AG08395 (cell line): ENCODE data around the gene ZFHX3.

Source experiments
- DNase-seq: peaks from one replicate; pipeline ENCODE4 v3.0.0; 2012; ENCODE audit warnings: mixed read lengths, low spot score

The ZFHX3 gene

DNA sequence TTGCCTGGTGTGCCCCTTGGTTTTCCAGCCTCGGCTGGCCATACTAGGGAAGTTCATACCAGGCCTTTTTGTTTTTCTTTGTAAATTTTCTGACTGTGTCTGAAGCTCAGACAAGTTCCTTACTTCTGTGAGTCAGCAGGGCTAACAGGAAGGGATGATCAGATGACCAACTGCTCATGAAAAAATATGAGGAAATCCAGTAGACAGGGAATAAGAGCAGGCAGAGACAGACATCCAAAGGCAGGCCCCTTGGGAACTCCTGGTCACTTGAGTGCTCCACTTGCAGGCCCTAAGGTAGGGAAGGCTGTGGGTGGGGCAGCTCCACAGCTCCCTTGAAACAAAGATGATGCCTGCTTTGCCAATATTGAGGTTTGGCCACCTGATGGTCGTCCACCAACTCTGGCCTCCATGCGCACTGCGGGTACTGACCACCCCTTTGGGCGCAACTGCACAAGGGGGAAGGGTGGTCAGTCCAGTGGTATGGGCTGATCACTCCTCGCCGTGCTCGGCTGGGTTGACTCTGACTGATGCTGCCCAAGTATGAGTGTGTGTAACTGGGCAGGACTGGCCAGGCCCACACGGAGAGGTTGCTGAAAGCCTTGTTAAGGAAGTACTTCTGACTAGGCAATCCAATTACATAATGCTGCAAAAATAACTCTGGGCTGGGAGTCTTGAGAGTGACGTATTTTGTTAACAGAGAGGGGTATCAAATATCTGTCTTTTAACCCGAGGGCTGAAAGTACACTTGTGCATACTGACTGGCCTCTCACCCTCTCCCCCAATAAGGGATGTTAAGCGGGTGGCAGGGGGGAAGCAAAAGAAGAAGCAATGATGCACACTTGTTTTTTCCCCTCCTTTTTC is 20.8 kb upstream of the ZFHX3 start:
- DNase-seq = peak; percentile 87

- DNase-seq = no peak
Measured at GRCh38 chr16:73067671-73068540, 20.0 kb upstream of the ZFHX3 start.

- DNase-seq = no peak
Measured at GRCh38 chr16:73066927-73067670, 19.2 kb upstream of the ZFHX3 start.

GRCh38 chr16:73066331-73066926 is 18.5 kb upstream of the ZFHX3 start:
- no peak for DNase-seq

GRCh38 chr16:73065632-73066330 is 17.9 kb upstream of the ZFHX3 start:
- no peak for DNase-seq

GRCh38 chr16:73064994-73065545 is 17.1 kb upstream of the ZFHX3 start:
- no peak for DNase-seq

DNA sequence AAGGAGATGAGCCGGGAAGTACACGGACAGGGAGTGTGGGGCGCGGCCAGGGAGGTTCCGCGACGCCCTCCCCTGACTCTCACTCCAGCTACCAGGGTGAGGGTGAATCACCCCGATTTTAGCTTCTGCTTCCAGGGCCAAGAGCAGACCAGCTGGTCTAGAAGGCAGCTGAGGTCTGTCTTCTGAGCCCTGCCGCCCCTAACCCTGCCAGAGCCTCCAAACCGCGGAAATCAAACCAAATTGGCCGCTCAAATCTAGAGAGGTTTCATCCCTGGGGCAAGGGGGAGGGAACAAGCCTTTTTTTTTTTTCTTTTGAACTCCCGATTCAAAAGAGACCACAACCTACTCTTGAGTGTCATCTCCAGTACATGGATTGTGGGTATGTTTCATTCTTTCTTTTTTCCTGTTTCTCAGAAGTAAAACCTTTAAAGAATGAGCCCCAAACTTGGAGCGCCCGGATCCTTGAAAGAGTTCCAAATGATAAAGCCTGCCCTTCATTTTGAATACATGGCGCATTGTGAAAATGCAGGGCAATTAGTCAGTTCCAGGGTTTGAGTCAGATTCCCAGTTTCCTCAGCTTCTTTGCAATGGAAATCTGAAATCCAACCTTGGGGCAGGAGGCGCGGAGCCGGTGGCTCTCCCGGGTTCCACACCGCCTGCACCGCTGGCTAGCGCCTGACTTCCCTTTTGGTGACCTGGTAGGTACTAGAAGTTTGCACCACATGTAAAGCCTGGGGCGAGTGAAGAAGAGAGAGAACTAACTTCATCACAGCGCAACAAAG is 16.5 kb upstream of the ZFHX3 start:
- DNase-seq = peak; percentile 61

DNA sequence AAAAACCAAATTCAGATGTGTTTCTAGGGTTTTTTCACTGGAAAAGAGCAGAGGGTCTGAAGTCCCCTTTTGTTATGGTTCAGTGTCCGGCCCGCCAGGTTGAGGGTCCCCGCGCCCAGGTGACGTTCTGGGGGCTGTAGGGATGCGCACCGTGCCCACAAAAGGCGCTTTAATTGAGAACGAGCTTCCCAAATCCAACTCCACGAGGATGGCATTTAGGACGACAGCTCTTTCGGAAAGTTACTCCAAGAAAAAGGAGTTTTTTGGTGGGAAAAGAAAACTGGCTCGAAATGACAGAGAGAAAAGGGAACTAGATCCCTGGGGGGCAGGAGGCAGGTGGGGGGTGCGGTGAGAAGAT is 15.9 kb upstream of the ZFHX3 start:
- DNase-seq = no peak

DNA sequence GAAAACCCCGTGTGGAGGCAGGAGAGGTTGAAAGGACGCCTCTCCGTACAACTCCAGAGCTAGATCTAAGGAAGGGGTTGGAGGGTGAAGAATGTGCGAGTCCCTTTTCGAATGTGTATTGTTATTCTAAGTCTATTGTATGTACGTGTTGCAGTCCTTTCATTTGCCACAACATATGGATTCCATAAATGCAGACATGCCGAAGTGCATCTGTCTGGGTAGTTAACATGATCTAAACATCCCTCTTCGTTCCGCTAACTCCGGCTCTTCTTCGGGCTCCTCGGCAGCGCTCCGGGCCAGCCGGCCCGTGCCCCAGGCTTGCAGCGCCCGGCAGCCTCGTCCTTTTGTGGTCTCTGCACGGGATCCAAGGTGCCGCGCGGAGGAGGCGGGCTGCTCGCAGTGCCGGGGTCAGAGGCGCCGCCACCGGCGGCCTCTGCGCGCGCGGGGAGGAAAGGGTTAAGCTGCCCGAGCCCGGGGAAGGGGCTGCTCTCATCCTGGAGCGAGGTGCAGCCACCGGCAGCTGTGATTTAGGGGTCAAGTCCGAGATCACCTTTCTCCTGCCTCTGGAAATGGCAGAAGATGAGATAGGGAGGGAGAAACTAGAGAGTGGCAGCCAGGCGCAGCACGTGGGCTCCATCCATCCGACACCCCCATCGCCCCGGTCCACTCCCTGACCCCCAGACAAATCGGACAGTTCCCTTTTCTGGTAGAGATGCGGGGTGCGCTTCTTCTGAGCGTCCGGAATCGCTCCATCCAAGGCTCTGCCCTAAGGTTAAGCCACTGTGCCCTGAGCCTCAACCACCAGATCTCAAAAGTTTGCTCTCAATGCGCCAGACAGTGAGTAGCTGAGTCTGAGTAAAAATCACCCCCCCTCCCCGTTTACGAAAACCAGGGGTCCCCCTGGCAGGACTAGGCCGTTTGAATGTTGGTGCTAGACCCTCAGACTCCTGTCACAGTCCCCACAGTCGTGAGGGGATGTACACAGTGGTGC is 15.1 kb upstream of the ZFHX3 start:
- no peak for DNase-seq

DNA sequence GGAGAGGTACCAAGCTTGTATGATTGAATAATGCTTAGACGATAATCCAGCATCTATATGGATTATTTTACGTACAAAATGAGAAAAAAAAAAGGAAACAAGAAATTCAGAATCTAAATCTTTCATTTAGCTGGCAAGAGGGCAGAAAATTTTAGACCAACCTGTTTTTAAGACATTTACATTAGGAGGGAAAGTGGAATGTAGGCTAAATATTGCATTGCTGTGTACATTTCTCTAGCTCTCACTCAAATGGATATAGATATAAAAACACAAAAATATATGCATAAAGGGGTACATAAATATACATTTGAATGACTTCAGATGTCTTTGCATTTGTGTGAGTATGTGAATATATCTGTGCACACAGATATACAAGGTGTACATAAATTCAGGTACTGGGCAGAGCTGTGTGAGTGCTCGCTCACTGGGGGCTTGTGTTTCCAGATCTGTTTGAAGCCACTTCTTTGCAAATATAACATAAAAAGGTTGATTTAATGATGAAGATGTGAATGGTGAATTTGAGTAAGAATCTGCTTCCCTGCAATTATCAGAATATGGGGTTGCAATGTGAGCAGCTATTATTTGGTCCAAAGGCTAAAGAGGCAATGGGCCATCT is 14.2 kb upstream of the ZFHX3 start:
- DNase-seq = no peak

DNA sequence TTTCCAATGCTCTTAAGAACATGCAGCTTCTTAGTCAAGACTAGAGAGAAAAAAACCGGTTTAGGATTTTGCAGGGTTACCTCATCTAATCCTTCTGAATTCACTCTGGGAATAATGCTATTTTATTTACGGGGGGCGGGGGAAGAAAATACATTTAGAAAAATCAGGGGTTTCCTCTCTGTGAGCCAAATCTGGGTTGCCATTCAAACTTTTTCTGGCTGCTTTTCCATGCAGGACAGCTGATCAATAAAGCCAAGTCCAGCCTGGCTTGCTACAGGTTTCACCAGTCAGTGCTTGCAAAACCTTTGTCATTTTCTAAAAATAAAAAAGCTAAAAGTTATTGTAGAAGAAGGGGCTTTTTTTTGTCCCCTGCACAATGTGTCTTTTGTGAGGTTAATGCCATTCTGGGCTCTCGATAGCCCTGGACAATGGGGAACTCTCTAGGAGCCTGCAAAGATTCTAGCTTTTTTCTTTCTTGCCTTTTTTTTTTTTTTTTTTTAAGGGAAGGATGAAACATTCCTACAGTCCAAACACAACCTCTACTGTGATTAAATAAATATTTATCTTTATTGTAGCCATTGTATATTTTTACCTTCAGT is 13.1 kb upstream of the ZFHX3 start:
- DNase-seq = no peak

DNA sequence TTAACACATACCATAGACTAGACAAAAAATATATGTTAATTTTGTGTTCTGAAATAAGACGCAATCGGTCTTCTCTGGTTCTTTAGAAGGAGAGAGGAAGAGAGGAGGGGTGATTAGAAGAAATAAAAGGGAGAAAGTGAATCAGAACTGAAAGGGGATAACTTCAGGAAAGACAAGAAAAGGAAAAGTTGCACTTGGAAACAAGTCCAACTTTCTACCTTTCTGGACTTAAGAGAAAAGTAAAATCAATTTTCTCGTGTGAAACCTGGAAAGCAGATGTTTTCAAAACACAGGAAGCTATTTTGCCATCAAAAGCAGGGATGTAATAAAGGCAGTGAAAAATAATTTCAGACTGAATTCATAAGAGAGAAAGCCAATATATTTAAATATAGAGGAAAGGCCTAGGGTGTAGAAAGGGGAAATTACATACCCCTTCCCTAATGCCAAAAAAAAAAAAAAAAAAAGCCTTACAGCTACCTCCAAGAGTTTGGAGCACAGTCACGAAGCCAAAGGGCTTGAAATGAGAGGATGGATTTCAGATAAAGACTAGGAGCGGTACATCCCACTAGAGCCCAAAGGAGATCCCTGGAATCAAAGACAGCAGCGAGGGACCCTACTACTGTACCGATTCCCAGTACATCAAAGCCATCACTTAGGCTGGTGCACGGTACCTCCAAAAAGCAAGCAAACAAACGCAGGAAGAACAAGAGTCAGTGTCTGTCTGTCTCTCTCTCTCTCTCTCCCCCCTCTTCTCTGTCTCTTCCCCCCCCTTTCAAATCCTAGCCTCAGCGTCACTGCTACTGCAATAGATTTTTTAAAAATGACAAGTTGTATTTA is 12.1 kb upstream of the ZFHX3 start:
- no peak for DNase-seq

- peak; percentile 35 for DNase-seq
Measured at GRCh38 chr16:73058616-73059409, 10.9 kb upstream of the ZFHX3 start.

GRCh38 chr16:73058221-73058615 is 10.3 kb upstream of the ZFHX3 start:
- DNase-seq = peak; percentile 50

- peak; percentile 38 for DNase-seq
Measured at GRCh38 chr16:73057291-73058210, 9.6 kb upstream of the ZFHX3 start.
